GM12864 (cell line): ENCODE measurements around the gene CTNNA2.

Experiments
- DNase-seq: peaks from one replicate; pipeline ENCODE4 v3.0.0-alpha.2; 2011; ENCODE audit warnings: low read depth
- H3K4me3 ChIP-seq: 2 replicates; pipeline ENCODE4 v1.5.1; 2011; ENCODE audit warnings: mild to moderate bottlenecking, low read depth, low read length, control low read depth
- CTCF ChIP-seq: IDR thresholded peaks from 2 replicates; pipeline ENCODE4 v1.5.1; 2011; ENCODE audit warnings: low read depth, mild to moderate bottlenecking, moderate library complexity, low read length, control low read depth, inconsistent platforms; ENCODE audit errors: missing control alignments

CTNNA2 gene

GRCh38 chr2:79622508-79622907, 109.7 kb downstream of the CTNNA2 start:
- H3K4me3 ChIP-seq = no peak overlapping the region
- no peak for DNase-seq

GRCh38 chr2:79627237-79627636, 114.4 kb downstream of the CTNNA2 start:
- no peak for DNase-seq

More at GRCh38 chr2:79622508-79622907, 109.7 kb downstream of the CTNNA2 start:
- no peak for TF ChIP-seq CTCF

GRCh38 chr2:79630060-79630459, 117.2 kb downstream of the CTNNA2 start:
- no peak for DNase-seq
- TF ChIP-seq CTCF = no peak
- H3K4me3 ChIP-seq = no peak overlapping the region

More at GRCh38 chr2:79627237-79627636, 114.4 kb downstream of the CTNNA2 start:
- TF ChIP-seq CTCF = no peak
- H3K4me3 ChIP-seq = no peak overlapping the region

GRCh38 chr2:79630972-79631557, 118.2 kb downstream of the CTNNA2 start:
- no peak for TF ChIP-seq CTCF
- DNase-seq = no peak
- no peak overlapping the region for H3K4me3 ChIP-seq

- no peak overlapping the region for H3K4me3 ChIP-seq
- DNase-seq = no peak
- no peak for TF ChIP-seq CTCF
These were observed 125.6 kb downstream of the CTNNA2 start for GRCh38 chr2:79638410-79638809.

- no peak for DNase-seq
- no peak for TF ChIP-seq CTCF
- H3K4me3 ChIP-seq = no peak overlapping the region
These were observed 126.1 kb downstream of the CTNNA2 start for GRCh38 chr2:79638954-79639353.

GRCh38 chr2:79640001-79640400, 127.2 kb downstream of the CTNNA2 start:
- TF ChIP-seq CTCF = no peak
- no peak overlapping the region for H3K4me3 ChIP-seq
- DNase-seq = no peak
